ENCODE measurements around the gene GZF1.

The GZF1 gene

DNA sequence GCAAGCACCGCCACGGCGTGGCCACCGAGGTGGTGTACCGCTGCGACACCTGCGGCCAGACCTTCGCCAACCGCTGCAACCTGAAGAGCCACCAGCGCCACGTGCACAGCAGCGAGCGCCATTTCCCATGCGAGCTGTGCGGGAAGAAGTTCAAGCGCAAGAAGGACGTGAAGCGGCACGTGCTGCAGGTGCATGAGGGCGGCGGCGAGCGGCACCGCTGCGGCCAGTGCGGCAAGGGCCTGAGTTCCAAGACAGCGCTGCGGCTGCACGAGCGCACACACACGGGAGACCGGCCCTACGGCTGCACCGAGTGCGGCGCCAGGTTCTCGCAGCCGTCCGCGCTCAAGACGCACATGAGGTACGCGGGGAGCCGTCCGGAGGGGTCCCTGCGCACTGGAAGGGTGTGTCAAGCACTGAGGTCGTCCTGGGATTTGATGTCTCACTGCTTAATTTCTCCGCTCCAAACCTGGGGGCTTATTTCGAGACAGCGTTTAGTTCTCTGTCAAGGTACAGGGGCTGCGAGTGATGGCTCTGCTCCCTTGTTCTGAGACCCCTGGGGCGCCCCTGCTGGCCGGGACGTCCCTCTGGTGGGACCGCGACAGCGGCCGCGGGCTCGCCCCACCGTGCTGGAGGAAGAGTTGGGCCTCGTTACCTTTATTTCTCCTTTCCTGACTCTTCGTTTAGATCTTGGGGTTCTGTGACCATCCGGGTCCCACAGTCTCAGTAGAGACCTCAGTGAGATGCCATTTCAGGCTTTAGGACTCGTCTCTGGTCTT is 3.6 kb downstream of the GZF1 start:
- TF ChIP-seq, protein P1, sequence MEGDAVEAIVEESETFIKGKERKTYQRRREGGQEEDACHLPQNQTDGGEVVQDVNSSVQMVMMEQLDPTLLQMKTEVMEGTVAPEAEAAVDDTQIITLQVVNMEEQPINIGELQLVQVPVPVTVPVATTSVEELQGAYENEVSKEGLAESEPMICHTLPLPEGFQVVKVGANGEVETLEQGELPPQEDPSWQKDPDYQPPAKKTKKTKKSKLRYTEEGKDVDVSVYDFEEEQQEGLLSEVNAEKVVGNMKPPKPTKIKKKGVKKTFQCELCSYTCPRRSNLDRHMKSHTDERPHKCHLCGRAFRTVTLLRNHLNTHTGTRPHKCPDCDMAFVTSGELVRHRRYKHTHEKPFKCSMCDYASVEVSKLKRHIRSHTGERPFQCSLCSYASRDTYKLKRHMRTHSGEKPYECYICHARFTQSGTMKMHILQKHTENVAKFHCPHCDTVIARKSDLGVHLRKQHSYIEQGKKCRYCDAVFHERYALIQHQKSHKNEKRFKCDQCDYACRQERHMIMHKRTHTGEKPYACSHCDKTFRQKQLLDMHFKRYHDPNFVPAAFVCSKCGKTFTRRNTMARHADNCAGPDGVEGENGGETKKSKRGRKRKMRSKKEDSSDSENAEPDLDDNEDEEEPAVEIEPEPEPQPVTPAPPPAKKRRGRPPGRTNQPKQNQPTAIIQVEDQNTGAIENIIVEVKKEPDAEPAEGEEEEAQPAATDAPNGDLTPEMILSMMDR (IDR thresholded peaks at IDR 0.05; ENCODE audit: control extremely low read depth, extremely low read depth, low read depth, missing control alignments): no peak
- no peak for DNase-seq (ENCODE audit: extremely low spot score)
- CTCF ChIA-PET: interaction anchor here (1.3 to 1.5 kb wide), 2 partner anchors 8 to 16 kb away, joined by 4 read pairs; partner anchors contain the start of gene NXT1
- POLR2A ChIA-PET: no interaction called here

DNA sequence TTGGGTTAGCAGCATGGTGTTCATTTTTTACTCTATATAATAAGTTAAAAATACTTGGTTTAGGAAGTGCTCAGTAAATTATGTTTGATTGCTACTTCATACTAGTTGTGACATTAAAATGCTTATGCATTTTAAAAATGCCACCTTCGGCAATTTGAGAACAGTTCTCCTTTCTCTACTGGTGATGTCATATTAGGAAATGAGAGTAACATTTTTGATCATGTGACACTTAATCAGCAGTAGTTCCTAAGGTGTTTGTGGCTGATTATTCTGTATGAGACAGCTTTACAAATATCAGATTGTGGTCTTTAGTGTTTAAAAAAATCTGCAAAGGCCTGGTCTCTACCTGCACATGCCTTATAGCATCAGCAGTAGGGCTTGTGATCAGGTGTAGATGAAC is 4.4 kb downstream of the GZF1 start:
- peak; percentile 50 for DNase-seq (ENCODE audit: extremely low spot score)
- TF ChIP-seq, protein P1 (IDR thresholded peaks at IDR 0.05; ENCODE audit: control extremely low read depth, extremely low read depth, low read depth, missing control alignments): no peak
- ChIA-PET CTCF (interaction anchor here (1.5 kb wide), 1 partner anchor 8 kb away, joined by 4 read pairs; no protein-coding TSS in a partner anchor), POLR2A (no interaction called here)

DNA sequence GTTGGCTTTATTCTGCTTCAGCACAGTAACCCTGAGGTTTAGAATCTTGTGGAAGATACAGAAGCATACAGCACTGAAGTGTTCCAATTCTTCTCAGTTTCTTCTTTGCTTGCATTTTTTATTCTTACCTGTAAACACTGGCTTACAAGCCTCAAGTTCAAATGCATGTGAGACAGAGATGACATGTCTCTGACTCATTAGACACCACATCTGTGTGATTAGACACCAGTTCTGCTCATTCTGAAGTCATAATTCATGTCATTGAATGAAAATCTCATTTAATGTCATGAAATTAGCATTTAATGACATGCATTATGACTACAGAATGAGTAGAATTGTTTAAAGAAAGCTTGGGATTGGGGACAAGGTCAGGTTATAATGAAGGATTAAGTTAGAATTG is 5.8 kb downstream of the GZF1 start:
- ChIA-PET POLR2A (no interaction called here), CTCF (interaction anchor here (1.0 kb wide), 1 partner anchor 53 kb away, joined by 3 read pairs; the partner anchor contains the start of gene NAPB)
- no peak for DNase-seq (ENCODE audit: extremely low spot score)
- TF ChIP-seq, protein P1 (IDR thresholded peaks at IDR 0.05; ENCODE audit: control extremely low read depth, extremely low read depth, low read depth, missing control alignments): no peak

DNA sequence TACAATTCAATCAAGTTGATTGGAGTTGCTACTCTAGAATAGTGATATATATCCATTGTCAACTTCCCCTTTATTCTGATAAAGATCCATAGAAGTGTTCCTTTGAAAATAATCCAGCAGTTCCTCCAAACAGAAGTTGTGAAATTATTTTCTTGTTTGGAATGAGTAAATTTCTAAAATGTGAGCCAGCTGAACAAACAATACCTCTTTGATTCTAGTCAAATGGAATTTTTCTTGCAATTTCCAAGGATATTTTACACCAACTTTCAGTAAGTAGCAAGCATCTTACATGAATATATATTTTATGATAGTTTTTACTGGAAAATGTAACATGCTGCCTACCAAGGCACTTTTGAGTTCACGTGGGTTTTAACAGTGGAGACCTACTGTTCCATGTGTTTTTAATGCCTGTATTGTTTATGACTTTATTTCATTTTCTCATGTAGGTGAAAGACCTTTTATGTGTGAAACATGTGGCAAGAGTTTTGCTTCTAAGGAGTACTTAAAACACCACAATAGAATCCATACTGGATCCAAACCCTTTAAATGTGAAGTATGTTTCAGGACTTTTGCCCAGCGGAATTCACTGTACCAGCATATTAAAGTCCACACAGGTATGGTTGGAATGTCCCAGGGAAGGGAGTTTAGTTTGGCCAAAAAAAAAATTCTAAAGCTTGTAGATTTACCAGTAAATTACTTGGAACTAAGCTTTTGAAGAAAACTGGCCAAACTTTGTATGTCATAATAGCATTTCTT is 6.5 kb downstream of the GZF1 start:
- ChIA-PET POLR2A (no interaction called here), CTCF (interaction anchor here (1.0 kb wide), 1 partner anchor 52 kb away, joined by 3 read pairs; the partner anchor contains the start of gene NAPB)
- TF ChIP-seq, protein P1 (IDR thresholded peaks at IDR 0.05; ENCODE audit: control extremely low read depth, extremely low read depth, low read depth, missing control alignments): no peak
- no peak for DNase-seq (ENCODE audit: extremely low spot score)

DNA sequence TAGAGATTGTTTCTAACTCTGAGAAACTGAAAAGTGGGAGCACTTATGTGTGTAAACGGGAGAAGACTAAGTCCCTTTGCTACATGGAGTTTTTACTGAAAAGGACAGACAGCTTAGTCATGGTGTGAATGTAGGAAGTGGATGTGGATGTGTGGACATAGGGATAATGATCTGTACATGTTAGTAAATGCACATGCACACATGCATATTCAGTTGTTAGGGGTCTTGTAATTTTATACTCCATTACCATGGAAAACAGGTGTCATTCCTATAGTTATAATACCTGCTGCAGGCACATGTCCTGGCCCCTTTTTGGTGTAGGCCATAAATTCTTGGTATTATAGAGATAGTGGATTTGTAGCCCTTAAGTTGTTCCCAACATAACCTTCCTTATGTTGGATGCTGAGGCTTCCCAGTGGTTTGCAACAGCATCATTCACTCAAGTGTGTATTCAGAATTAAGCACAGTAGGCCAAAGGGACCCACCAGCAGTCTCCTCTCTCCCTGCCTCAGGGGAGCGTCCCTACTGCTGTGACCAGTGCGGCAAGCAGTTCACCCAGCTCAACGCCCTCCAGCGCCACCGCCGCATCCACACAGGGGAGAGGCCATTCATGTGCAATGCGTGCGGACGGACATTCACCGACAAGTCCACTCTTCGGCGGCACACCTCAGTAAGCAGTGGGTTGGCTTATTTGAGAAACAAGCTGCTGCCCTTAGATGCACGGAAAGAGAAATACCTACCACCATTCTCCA is 7.3 kb downstream of the GZF1 start:
- DNase-seq (ENCODE audit: extremely low spot score): no peak
- ChIA-PET POLR2A (no interaction called here), CTCF (interaction anchor here (1.1 kb wide), 1 partner anchor 23 kb away, joined by 3 read pairs; no protein-coding TSS in a partner anchor)
- TF ChIP-seq, protein P1 (IDR thresholded peaks at IDR 0.05; ENCODE audit: control extremely low read depth, extremely low read depth, low read depth, missing control alignments): no peak

DNA sequence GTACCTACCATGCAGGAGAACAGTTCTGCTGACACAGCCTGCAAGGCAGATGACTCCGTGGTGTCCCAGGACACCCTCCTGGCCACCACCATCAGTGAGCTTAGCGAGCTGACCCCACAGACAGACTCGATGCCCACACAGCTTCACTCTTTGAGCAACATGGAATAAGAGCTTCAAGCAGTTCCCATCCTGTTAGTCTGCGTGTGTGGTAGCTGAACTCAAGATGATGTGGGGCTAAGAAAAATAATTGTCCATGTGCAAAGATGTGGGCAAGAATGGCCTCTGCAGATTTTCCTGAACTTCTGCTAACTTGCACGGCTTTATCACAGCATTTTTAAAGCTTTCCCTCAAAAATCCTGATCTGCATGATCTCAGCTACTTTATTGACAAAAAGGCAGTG is 8.3 kb downstream of the GZF1 start:
- POLR2A ChIA-PET: interaction anchor here (1.0 kb wide), 1 partner anchor 12 kb away, joined by 3 read pairs; no protein-coding TSS in a partner anchor
- DNase-seq (ENCODE audit: extremely low spot score): no peak
- TF ChIP-seq, protein P1 (IDR thresholded peaks at IDR 0.05; ENCODE audit: control extremely low read depth, extremely low read depth, low read depth, missing control alignments): no peak
- CTCF ChIA-PET: interaction anchor here (0.7 to 1.3 kb wide), 3 partner anchors 21 to 135 kb away, joined by 3 read pairs; no protein-coding TSS in a partner anchor

All from GM10248 (cell line).